SHP77 treated with DMSO at 0.1 percent for 48 hours (cell line): ENCODE results near the gene TGFB1.
"Not testable (repeated sequence)": the region's sequence is repeated elsewhere in the genome, so short reads cannot be mapped to it uniquely, and the experiment has no call there.

Experiments used
- DNase-seq: peaks from one replicate; lab custom pipeline; 2025; lab: John Stamatoyannopoulos, UW

The TGFB1 gene

DNA sequence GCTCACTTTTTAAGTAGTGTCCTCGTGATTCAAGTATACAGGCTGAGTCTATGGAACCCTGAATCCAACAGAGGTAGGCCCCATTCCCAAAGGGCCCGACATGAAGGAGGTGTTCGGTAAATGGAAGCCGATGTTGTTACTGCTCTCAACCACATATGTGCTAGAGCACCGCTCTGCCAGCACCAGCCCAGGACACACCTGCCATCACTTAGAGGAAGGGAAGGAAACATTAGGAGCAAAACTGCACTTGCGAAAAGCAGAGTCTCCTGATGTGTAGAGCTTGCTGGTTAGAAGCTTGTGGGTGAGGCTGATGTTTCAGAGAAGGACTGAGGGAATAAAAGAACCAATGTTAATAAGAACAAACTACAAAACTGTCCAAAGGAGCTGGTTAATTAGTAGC, 53.2 kb downstream of the TGFB1 start:
- no peak for DNase-seq

DNA sequence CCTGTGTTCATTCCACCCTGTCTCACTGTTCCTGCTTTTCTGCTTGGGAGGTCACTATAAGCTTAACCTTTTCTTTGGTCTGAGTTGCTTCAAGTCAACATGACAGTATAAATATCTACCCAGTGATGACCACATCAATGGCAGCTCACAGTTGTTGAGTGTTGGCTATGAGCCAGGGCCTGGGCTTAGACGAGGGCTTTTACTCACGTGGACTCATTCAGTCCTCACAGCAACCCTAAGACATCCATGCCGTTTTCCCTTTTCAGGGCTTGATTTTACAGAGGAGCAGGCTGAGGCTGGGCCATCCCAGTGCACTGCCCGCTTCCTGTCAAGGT, 54.0 kb downstream of the TGFB1 start:
- no peak for DNase-seq

DNA sequence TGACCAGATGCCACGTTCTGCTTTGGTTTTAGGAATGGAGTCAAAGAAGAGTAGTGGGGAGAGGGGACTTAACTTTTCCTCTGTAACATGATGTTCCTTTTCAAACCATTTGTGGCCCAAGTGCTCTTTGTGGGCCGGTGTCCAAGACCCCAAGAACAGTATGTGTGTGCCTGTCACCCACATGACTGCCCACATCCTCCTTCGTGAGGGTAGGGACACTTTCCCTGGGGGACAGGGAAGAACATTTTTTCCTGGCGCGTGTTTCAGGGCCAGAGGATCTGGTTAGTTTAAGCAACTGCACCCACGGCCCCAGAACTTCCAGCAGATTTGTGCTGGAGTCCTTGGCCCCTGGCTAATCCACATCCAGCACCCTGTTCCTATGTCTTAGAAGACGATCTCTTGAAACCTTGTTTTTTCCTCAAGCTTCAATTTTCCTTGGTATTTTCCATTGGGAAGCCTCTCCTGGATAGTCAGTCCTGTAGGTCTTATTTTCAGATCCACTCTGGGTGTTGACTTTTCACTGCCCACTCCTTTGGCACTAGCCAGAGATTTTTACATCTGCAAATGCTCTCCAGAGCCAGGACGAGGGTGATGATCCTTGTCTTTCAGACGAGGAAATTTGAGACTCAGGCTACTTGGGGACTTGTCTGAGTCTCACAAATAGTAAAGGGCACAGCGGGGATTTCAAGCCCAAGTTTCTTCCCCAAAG, 54.5 kb downstream of the TGFB1 start:
- no peak for DNase-seq

DNA sequence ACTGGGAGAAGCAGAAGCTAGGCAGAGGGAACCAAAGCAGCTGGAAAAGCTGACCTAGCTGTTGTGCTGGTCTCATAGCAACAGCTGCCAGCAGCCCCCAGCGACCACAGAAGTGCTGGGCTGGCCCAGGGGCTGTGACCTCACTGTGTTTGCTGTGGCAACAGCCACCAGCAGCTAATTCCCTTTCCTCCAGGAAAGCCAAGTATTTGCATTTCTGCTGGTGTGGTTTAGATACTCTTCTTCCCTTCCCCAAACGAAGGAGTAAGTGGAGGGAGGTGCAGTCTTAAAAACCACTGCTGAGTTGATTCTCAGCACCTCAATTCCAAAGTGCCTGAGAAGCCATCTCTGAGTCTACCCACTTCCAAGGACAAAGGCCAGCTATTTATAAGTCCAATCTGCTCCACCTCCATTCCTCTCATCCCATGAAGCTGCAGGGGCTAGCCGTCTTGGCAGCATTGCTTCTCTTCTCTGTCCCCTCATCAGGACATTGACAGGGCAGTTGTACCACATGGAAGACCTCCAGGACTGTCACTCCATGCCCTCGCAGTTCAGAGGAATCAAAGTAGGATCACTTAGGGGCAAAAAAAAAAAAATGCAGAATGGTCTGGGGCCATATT, 55.3 kb downstream of the TGFB1 start:
- no peak for DNase-seq

GRCh38 chr19:41297628-41298347, 55.9 kb downstream of the TGFB1 start:
- no peak for DNase-seq

DNA sequence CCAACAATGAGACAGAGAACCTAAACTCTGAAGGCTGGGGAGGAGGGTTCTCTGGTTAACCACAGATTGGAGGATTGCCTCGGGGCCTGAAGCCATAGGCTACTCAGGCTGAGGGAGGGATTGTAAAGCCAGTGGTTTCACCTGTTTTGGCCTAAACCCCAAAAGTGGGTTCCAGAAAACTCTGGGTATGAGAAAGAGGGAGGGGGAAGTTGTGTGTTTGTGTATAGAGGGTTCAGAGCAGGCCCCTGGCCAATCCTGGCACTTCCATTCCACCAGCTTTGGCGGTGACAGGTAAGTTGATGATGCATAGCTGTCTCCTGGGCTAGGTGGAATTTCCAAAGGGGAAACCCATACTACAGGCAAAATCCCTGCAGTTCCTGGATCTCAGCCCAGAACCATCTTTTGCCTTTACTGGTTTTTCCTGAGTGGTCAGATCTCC, 57.3 kb downstream of the TGFB1 start:
- DNase-seq = no peak

- no peak for DNase-seq
These were observed 58.2 kb downstream of the TGFB1 start for GRCh38 chr19:41295499-41295898.

DNA sequence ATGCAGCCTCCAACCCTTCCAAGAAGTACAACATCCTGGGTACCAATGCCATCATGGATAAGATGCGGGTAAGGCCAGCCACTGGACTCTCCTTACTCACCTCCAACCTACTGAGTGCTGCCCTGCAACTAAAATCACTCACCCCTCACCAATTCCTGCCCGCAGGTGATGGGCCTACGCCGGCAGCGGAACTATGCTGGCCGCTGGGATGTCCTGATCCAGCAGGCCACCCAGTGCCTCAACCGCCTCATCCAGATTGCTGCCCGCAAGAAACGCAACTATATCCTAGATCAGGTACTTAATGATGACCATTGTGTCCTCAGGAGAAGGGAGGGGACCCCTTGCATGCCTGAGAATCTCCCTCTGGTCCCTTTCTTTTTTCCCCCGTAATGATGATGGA, 59.3 kb downstream of the TGFB1 start:
- DNase-seq = no peak

GRCh38 chr19:41289814-41290213, 63.9 kb downstream of the TGFB1 start:
- DNase-seq = not testable (repeated sequence)

DNA sequence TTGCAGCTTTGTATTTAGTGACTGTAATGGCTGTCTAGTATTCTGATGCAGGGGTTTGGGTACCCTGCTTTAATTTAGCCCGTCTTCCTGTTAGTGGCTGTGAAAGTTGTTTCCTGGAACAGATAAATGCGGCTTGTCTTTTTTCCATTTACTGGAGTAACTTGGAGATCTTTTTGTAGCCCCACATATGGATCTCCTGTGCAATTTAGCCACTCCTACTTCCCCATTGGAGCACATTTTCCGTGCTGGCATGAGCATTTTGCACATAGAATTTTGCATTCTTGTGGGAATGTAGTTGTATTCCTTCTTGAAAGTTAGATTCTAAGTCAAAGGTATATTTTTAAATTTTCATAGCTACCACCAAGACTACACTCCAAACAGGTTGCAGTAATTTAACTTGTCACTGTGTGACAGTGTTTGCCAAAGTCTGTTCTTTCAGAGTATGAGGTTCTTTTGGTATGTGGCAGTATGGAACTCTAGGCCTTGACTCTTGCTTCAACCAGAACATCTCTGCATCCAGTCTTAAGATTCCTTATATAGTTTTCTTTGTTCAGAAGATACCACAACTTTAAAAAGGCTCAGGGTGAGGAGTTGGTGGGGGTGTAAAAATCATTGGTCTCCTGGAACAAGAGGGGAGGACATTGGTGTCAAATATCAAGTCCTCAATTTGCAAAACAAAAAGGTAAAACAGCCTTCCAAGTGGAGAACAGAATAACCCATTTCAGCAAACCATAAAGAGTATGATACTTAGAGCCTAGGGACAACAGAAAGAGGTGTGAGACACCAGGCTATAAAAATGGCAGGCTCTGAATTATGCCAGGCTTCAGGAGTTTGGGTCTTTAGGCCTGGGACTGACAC, 64.8 kb downstream of the TGFB1 start:
- DNase-seq = no peak
